Gastrocnemius medialis (tissue), 4 donors: ENCODE measurements around the gene TUBAL3. TPM values are rescaled to one million over a fixed set of nuclear protein-coding genes. Genes with fewer than 3 reads are reported as not detected.

Source experiments
- ATAC-seq, 2 donors: fragments of 150-250 bp; one replicate each; pipeline ENCODE4 v1.9.1; 2016
- DNase-seq, 2 donors: peaks; one replicate each; pipeline ENCODE4 v3.0.0-alpha.2; 2019
- H3K27ac ChIP-seq, 4 donors: fragments of 200-600 bp; sonication (generic); 1 replicate in 1 of 4; 2 replicates in 3 of 4; pipeline ENCODE4 v1.5.1; 2016 to 2018; ENCODE audit warnings: mild to moderate bottlenecking in 2 of 4, moderate library complexity in 1 of 4
- H3K27me3 ChIP-seq, 3 donors: fragments of 200-600 bp; sonication (generic) in 2 of 3; 1 replicate in 1 of 3; 2 replicates in 2 of 3; pipeline versions ENCODE4 v1.5.1 to v1.6.0; 2016 to 2019; ENCODE audit warnings: mild to moderate bottlenecking in 1 of 3, moderate library complexity in 1 of 3
- H3K36me3 ChIP-seq, 2 donors: fragments of 200-600 bp; sonication (generic) in 1 of 2; one replicate each; pipeline ENCODE4 v1.5.1; 2017 to 2018
- H3K4me1 ChIP-seq, 2 donors: fragments of 200-600 bp; sonication (generic) in 1 of 2; one replicate each; pipeline ENCODE4 v1.5.1; 2016 to 2017; ENCODE audit warnings: mild to moderate bottlenecking in 2 of 2
- H3K4me3 ChIP-seq, 4 donors: fragments of 200-600 bp; sonication (generic) in 3 of 4; 1 replicate in 1 of 4; 2 replicates in 3 of 4; pipeline ENCODE4 v1.5.1; 2016 to 2019; ENCODE audit warnings: mild to moderate bottlenecking in 2 of 4
- H3K9me3 ChIP-seq, 3 donors: fragments of 200-600 bp; sonication (generic) in 2 of 3; 1 replicate in 1 of 3; 2 replicates in 2 of 3; pipeline ENCODE4 v1.5.1; 2016 to 2019
- CTCF ChIP-seq, 5 experiments: fragments of 450-650 bp in 3 of 5; fragments of 200-600 bp in 2 of 5; sonication (generic) in 2 of 5; IDR thresholded peaks in 4 of 5; conservative IDR thresholded peaks in 1 of 5; 1 replicate in 4 of 5; 2 replicates in 1 of 5; pipeline ENCODE4 v1.5.1; 2016 to 2019; ENCODE audit warnings: antibody characterized with exemption in 5 of 5, mild to moderate bottlenecking in 3 of 5, moderate library complexity in 3 of 5
- POLR2A ChIP-seq, 2 donors: fragments of 450-650 bp; IDR thresholded peaks; one replicate each; pipeline ENCODE4 v1.6.1; 2017; ENCODE audit warnings: antibody characterized with exemption in 2 of 2, mild to moderate bottlenecking in 2 of 2, moderate library complexity in 2 of 2
- in situ Hi-C, 4 donors: fragments of 200-750 bp; cut with MboI; loops; one replicate each; pipeline versions ENCODE4 v1.15.0 to v1.8.0; 2017; ENCODE audit warnings: low sequenced_read_pairs in 4 of 4
- intact Hi-C: fragments of 100-400 bp; cut with DNase I; formaldehyde crosslinking; loops from one replicate; pipeline ENCODE4 v1.15.1; 2023; ENCODE audit warnings: low total_unique reads
- total RNA-seq, 4 donors: library from RNA; depleted of rRNA; stranded (reverse); fragments of >200 nt; gene quantifications; one replicate each; pipeline versions ENCODE4 v1.1.0 to v1.2.3, GENCODE V29; 2016

The TUBAL3 gene
- total RNA-seq, 4 donors from 2014 or later, result 0.18 TPM; not detected in 3

- Histone ChIP-seq H3K9me3 (no peaks in the 10 kb centered on the region), H3K27me3 (no peaks in the 10 kb centered on the region), H3K27ac (peak overlapping the region; percentile 67 to 84 (median 73)), H3K36me3 (peaks cover 0 to 23% of the 10 kb centered on the region in 2 donors), H3K4me1 (peaks cover 25 to 32% of the 10 kb centered on the region in 2 donors), H3K4me3 (peak overlapping the region; percentile 29 to 62 (median 54))
- intact Hi-C loops, result loop anchor here (10.0 kb wide), 1 partner anchor 86 kb away; no protein-coding TSS in a partner anchor
- no peak for TF ChIP-seq POLR2A (IDR thresholded peaks at IDR 0.05)
- TF ChIP-seq CTCF (IDR thresholded peaks at IDR 0.05 in 4 of 5, conservative IDR thresholded peaks at IDR 0.05 in 1 of 5), result no peak
- in situ Hi-C loops, result loop anchor here in 2 of 4 donors (10.0 to 25.0 kb wide), 2 partner anchors 413 to 426 kb away; no protein-coding TSS in a partner anchor
- DNase-seq, result no peak
- ATAC-seq, result no peak
These were observed 44.6 kb upstream of the TUBAL3 start for GRCh38 chr10:5449227-5449626.

GRCh38 chr10:5448333-5449001 is 43.8 kb upstream of the TUBAL3 start:
- intact Hi-C loops, result loop anchor here (10.0 kb wide), 1 partner anchor 86 kb away; no protein-coding TSS in a partner anchor
- H3K4me3 ChIP-seq, result peak overlapping the region; percentile 38 to 62 (median 54)
- TF ChIP-seq POLR2A (IDR thresholded peaks at IDR 0.05), result no peak
- no peak for TF ChIP-seq CTCF (IDR thresholded peaks at IDR 0.05 in 4 of 5, conservative IDR thresholded peaks at IDR 0.05 in 1 of 5)
- no peaks in the 10 kb centered on the region for H3K9me3 ChIP-seq
- DNase-seq, result no peak
- H3K27me3 ChIP-seq, result no peaks in the 10 kb centered on the region
- peak overlapping the region; percentile 67 to 84 (median 73) for H3K27ac ChIP-seq
- in situ Hi-C loops, result loop anchor here in 2 of 4 donors (10.0 to 25.0 kb wide), 2 partner anchors 414 to 426 kb away; no protein-coding TSS in a partner anchor
- ATAC-seq, result no peak
- peaks cover 25 to 32% of the 10 kb centered on the region in 2 donors for H3K4me1 ChIP-seq
- H3K36me3 ChIP-seq, result peaks cover 0 to 15% of the 10 kb centered on the region in 2 donors

- peak overlapping the region; percentile 67 to 84 (median 73) for H3K27ac ChIP-seq
- in situ Hi-C loops, result loop anchor here in 2 of 4 donors (10.0 to 25.0 kb wide), 2 partner anchors 415 to 427 kb away; no protein-coding TSS in a partner anchor
- ATAC-seq, result no peak
These were observed 43.0 kb upstream of the TUBAL3 start for GRCh38 chr10:5447611-5448071.

GRCh38 chr10:5447056-5447455 is 42.4 kb upstream of the TUBAL3 start:
- ATAC-seq (no peak), DNase-seq (no peak)
- Histone ChIP-seq H3K36me3 (peaks cover 0 to under 1% of the 10 kb centered on the region in 2 donors), H3K27ac (peak overlapping the region; percentile 67 to 84 (median 73)), H3K4me1 (peaks cover 25 to 32% of the 10 kb centered on the region in 2 donors), H3K4me3 (peak overlapping the region; percentile 38 to 62 (median 54)), H3K9me3 (no peaks in the 10 kb centered on the region), H3K27me3 (no peaks in the 10 kb centered on the region)
- intact Hi-C loops, result loop anchor here (2.0 to 10.0 kb wide), 2 partner anchors 34 to 88 kb away; partner anchors contain the start of gene NET1
- in situ Hi-C loops, result loop anchor here in 2 of 4 donors (10.0 to 25.0 kb wide), 2 partner anchors 415 to 428 kb away; no protein-coding TSS in a partner anchor
- no peak for TF ChIP-seq CTCF (IDR thresholded peaks at IDR 0.05 in 4 of 5, conservative IDR thresholded peaks at IDR 0.05 in 1 of 5)
- no peak for TF ChIP-seq POLR2A (IDR thresholded peaks at IDR 0.05)

More at GRCh38 chr10:5447611-5448071, 43.0 kb upstream of the TUBAL3 start:
- peak overlapping the region; percentile 38 to 62 (median 54) for H3K4me3 ChIP-seq
- peaks cover 0 to 7% of the 10 kb centered on the region in 2 donors for H3K36me3 ChIP-seq
- DNase-seq, result no peak
- no peaks in the 10 kb centered on the region for H3K27me3 ChIP-seq
- intact Hi-C loops, result loop anchor here (2.0 to 10.0 kb wide), 2 partner anchors 35 to 87 kb away; partner anchors contain the start of gene NET1
- no peak for TF ChIP-seq POLR2A (IDR thresholded peaks at IDR 0.05)
- no peak for TF ChIP-seq CTCF (IDR thresholded peaks at IDR 0.05 in 4 of 5, conservative IDR thresholded peaks at IDR 0.05 in 1 of 5)
- H3K9me3 ChIP-seq, result no peaks in the 10 kb centered on the region
- H3K4me1 ChIP-seq, result peaks cover 25 to 32% of the 10 kb centered on the region in 2 donors
